HG03354 (cell line): ENCODE results near the gene FOXO6.
"Not testable (repeated sequence)": the region's sequence is repeated elsewhere in the genome, so short reads cannot be mapped to it uniquely, and the experiment has no call there.

Source experiments
- ATAC-seq: cut with Tn5 transposase; IDR thresholded peaks from one replicate; pipeline ENCODE4 v1.9.1; 2021; ENCODE audit warnings: mild to moderate bottlenecking; ENCODE audit not compliant: unreplicated experiment, poor library complexity, severe bottlenecking

Gene FOXO6

DNA sequence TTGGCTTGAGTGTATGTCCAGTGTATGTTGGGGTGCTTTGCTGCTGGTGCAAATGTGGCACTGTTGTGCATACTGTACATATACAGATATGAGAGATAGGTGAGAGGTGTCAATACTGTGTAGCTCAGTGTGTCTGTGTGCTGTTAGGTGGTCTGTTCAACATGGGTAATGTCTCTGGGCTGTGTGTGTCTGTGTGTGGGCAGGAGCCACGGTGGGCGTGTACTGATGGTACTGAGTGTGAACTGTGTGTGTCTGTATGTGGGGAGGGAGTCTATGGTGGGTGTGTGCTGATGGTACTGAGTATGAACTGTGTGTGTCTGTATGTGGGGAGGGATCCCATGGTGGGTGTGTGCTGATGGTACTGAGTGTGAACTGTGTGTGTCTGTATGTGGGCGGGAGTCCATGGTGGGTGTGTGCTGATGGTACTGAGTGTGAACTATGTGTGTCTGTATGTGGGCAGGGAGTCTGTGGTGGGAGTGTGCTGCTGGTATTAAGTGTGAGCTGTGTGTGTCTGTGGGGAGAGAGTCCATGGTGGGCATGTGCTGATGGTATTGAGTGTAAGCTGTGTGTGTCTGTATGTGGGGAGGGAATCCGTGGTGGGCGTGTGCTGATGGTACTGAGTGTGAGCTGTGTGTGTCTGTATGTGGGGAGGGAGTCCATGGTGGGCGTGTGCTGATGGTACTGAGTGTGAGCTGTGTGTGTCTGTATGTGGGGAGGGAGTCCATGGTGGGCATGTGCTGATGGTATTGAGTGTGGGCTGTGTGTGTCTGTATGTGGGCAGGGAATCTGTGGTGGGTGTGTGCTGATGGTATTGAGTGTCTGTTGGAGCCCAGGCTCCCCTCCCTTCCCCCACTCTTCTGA lies 32.2 kb upstream of the FOXO6 start:
- no peak for ATAC-seq

DNA sequence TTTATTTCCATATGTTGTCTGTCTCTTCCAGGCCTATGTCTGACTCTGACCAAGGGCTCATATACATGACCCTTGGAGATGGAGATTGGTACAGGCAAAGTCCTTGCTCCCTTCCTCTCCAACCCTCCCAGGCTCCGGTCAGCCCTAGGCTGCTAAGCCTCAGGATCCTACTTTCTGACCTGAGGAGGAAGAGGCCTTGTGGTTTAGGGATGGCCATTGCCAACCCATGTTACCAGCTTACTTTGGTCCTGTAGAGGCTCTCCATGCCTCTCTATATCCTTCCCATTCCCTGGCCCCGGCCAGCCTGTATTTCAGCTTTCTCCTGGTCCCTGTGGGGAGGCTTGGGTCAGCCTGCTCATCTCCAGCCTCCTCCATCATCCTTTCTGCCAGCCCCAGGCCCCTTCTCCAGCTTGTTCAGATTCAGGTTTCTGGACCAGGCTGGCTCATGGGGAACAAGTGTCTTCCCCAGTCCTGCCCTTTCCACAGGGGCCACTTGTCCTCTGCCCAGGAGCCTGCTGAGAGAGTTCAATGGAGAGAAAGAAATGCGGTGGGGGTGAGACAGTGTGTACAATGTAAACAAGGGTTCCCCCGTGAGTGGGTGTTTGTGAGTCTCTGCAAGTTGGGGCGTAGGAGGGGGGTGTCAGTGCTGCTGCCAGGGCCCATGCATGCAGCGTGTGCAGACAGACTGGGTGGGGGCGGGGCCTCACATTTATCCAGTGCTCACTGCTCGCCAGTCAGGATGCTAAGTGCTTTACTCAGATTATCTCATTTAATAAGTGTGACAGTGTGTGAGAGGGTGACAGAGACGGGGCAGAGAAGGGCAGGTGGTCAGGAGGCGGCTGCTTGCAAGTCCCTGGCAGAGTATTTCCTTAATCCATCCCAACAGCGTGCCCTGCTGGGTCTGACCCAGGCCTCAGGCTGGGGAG lies 31.3 kb upstream of the FOXO6 start:
- no peak for ATAC-seq

DNA sequence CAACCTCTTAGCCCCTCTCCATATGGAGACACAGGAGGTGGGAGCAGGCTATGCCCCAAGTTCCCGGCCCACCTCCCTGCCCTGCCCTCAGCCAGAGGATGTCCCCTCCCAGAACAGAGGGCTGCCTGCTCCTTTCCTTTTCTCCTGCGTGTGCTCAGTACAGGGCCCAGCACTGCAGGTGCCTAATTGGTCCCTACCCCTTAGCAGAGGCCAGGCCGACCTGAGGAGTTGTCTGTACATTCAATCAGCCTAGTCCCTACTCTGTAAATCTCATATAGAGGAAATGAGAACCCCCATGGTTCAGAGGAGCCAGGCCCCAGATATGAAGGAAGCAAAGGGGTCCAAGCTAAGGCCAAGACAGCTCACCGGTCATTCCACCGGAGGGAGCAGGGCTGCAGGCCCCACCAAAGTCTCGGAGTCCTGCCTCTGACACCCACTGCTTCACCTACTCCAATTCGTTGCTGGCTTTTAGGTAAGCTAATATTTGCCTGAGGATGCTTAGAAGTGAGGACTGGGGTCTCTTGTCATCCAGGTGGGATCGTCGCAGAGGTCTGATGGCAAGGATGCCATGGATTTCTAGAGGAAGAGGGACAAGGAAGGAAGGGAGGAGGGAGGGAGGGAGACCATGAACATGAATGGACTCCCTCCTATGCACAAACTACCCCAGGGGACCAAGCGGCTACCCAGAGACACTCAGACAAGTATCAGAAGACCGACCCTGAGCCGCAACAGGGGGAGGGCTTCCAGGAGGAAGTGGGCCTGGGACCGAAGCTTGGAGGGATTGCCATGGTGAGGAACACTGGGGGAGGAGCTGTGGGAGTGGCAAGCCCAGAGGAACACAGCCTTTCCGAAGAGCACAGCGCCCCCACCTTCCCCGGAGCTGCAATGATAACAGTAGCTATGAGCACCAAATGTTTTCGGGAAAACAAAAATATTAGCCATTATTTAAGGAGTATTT lies 30.4 kb upstream of the FOXO6 start:
- no peak for ATAC-seq

DNA sequence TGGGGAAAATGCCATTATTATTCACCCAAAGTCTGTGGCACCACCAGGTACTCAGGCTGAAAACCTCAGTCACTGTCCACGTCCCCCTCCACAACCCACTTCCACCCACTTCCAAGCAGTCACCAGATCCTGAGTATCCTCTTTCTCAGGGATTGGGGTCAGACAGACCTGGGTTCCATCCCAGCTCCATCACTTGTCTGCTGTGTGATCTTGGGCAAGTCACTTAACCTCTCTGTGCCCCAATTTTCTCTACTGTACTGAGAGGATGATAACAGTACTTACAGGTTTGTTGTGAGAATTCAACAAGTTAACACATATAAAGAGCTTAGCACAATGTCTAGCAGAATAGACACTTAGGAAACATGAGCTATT lies 29.7 kb upstream of the FOXO6 start:
- ATAC-seq: no peak

DNA sequence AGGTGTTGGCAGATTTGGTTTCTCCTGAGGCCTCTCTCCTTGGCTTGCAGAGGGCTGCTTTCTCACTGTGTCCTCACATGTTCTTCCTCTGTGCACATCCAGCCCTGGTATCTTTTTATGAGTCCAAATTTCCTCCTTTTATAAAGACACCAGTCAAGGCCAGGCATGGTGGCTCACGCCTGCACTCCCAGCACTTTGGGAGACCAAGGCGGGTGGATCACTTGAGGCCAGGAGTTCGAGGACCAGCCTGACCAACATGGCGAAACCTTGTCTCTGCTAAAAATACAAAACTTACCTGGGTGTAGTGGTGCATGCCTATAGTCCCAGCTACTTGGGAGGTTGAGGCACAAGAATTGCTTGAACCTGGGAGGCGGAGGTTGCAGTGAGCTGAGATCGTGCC lies 29.1 kb upstream of the FOXO6 start:
- not testable (repeated sequence) for ATAC-seq

DNA sequence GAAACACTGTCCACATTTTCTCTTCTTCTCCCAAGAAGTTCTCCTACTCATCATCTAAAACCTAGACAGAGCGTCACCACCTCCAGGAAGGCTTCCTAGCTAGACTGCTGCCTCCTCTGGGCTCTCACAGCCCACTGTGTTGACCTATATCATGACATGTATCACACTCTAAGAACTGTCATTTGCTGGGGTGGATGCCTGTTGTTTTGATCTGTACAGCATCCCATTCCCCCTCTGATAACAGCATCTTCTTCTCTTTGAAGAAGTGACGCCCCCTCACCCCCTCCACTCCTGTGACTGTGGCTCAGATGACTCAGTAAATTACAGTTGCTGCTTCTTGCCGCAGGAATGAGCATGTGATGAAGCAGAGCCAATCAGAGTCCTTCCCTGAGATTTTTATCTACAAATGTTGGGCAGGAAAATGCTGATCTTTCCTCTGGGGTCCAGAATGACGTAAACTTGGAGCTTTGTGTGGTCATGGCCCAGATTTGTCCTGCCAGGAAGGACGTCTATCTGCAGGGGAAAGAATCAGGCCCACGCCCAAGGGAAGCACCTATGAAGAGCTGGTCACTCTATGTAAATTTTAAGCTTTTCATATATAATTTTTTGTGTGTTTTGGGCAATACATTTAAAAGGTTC lies 28.0 kb upstream of the FOXO6 start:
- ATAC-seq: no peak

DNA sequence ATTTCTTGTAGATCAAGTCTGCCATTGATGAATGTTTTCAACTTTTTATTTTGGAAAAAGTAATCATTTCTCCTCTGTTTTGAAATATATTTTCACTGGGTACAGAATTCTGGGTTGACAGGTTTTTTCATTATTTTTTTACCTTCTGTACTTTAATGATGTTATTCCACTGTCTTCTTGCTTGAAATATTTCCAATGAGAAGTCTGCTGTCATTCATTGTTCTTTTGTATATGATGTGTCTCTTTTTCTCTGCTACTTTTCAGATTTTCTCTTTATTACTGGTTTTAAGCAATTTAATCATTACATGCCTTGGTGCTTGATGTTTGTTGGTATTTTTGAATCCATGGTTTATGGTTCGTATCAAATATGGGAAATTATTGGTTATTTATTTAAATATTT lies 22.4 kb upstream of the FOXO6 start:
- no peak for ATAC-seq

DNA sequence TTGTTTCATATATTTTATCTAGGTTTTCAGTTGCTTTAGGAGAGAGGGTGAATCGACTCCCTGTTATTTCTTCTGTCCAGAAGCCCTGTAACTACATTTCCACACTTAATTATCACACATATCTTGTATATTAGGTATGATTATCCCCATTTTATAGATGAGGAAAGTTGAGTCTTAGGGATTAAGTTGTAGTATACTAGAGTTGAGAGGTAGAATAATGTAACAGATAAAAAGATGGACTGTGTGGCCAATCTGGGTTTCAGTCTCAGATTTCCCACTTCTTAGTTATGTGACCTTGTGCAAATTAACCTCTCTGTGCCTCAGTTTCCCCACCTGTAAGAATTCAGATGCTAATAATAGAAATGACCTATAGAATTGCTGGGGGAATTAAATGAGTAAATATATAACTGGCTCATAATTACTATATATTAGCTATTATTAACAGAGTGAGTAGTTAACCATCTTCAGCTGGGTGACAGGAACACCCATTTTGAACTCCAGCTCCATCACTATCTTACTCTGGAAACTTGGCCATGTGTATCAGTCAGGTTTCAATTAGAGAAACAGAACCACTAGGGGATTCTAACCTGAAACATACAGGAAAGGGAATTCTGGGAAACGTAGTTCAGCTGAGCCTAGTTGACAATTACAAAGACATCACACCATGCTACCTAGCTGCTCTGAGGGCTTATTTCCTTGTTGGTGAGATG lies 20.4 kb upstream of the FOXO6 start:
- no peak for ATAC-seq

DNA sequence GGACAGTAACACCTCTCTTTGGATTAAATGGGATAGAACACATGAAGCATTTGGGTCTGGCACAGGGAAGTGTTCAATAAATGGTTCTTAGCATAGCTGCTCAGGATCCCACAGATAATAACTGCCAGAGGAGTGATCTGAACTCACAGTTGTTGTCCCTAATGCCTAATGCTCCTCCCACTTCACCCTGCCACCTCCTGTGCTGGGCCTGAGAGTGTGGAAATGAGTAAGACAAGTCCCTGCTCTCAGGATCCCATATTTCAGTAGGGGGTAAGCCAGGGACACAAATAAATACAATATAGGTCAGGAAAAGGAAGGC lies 19.9 kb upstream of the FOXO6 start:
- no peak for ATAC-seq

DNA sequence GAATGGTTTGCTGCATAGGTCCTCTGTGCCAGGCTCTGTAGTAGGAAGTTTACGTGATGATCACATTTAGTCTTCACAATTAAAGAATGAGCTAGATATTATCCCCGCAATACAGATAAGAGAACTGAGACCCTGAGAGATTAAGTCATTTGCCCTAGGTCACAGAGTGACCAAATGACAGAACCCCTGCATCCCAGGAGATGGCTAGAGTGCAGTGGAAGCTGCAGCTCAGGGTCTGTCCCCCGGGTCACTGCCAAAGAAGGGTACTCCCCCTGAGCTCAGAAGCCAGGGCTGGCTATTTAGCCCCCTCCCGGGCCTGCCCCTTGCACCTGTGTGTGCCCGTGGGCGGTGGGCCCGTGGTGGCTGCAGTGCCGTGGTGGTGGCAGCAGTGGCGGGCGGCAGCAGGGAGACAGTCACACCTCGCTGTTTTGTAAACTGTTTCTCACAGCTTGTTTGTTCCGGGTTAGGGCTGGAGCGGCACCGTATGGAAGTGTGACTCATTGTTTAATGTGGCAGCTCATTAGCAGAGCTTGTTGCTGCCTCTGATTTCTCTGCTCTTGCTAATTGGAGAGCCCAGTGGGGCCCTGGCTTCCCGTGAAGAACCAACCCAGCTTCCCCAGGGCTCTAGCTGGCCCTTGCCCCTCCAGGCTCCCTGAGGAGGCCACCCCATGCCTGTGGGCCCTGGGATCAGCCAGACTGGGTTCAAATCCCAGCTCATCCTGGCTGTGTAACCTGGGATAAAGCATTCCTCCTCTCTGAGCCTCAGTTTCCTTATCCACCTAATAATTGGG lies 19.3 kb upstream of the FOXO6 start:
- ATAC-seq: no peak

DNA sequence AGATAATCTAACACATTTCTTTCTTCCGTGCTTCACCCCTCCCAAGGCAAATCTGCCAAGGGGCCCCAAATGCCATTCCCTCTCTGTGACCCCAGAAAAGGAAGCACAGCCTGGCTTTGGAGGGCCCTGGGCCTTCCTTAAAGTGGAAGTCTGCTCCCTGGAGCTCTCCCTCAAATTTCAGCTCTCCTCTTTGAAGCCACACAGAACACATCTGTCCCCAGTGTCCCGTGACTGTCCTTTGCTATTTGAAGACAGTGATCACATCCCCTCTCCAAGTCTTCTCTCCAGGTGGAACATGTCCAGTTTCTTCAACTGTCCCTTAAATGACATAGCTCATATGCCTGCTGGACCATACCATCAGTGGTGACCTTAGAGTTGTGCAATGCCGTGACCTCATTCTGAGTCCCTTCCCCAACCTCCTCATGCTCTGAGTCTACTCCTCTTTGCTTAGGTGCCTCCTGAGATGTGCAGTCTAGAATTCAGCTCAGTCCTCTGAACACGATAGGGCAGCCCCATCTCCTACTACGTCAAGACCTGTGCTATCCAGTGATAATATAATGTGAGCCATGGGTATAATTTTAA lies 18.4 kb upstream of the FOXO6 start:
- ATAC-seq: no peak

DNA sequence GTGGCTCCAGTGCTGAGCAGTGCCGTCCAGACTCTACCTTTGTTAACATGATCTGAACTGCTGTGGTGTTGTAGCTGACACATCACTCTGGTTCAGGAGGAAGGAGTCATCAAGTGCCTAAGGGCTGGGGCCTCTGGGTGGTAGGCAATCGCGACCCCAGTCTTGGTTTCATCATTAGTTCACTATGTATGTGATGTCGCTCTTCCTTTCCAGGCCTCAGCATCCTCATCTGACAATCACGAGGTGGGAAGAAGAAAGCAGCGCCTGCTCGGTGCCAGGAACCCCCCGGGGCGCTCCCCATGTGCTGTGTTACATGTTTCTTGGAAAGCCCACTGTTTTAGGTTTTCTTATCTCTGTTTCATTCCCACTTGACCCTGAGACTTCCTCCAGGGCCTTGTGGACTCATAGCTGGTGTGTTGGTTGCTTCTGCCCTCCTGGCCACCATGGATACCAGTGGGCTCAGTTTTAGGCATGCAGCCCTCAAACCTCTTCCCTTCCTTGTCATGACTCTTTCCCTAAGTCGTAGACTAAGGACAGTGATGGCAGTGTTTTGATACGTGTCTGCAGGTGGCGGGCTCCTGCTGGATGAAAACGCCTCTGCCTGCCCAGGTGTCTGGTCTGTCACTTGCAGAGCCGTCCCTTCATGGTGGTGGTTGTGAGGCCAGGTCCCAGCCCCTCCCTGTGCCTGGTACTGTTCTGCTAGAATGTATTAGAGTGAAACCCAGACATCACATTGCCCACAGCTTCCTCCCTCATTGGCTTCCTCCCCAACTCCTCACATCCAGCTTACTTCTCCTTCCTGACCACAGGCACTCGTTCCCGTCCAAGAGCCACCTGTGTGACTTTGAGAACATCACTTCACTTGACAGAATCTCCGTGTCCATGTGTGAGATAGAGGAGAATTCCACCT lies 17.2 kb upstream of the FOXO6 start:
- no peak for ATAC-seq

DNA sequence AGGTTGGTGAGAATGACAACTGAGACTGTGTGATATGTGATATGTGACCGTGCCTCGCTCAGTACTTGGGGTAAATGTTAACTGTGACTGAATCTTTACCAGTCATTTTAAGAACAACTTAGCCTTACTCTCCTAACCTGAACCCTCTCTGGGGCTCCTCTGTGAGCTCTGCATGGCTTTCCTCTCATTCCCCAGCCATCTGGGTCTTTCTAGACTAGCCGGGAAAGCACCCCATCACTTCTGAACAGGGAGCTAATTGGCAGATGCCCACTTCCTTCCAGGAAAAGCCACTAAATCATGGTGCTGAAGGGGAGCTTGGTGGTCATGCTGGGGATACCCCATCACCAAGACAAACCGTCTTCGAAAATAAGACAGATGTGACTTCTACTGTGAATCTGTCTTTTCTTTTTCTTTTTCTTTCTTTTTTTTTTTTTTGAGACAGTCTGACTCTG lies 16.5 kb upstream of the FOXO6 start:
- no peak for ATAC-seq

DNA sequence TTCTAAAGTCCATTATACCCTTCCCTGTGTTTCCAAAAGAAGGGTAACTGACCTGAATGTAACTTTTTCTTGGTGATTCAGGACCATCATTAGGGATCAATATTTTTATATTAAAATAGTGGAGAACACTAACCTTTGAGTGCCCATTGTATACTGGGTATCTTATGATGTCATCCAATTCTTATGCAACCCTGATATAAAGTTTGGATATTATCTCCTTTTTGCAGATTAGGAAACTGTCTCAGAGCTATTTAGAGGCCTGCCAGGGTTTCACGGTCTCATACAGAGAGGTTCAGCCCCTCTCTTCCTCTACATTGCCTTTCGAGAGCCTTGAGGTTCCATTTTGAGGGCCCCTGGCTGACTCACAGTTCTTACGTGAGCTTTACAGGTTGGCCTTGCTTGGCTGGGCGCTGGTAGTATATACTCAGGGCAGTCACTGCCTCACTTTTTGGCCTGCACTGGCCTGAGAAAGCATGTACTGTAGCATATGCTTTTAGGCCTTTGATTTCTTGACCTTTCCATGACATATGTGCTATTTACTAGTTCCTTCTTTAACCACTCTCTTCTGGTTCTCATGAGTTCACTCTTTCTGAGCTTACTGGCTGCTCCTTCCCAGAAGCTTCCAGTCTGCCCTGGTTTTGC lies 15.7 kb upstream of the FOXO6 start:
- no peak for ATAC-seq

DNA sequence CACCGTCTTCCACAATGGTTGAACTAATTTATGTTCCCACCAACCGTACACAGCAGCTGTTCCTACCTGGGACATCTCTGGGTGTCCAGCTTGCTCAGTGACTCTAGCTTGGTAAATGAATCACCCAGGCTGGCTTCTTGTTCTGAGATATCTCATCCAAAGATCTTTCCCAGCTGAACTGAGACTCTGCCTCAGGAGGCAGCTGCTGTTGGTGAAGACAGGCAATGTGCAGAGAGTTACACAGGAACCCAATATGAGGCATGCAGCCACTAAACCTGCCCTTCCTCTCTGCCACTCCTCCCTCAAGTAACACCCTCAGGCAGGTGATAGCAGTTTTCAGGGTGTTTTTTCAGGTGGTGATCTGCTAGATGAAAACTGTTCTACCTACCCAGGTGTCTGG lies 14.0 kb upstream of the FOXO6 start:
- no peak for ATAC-seq

DNA sequence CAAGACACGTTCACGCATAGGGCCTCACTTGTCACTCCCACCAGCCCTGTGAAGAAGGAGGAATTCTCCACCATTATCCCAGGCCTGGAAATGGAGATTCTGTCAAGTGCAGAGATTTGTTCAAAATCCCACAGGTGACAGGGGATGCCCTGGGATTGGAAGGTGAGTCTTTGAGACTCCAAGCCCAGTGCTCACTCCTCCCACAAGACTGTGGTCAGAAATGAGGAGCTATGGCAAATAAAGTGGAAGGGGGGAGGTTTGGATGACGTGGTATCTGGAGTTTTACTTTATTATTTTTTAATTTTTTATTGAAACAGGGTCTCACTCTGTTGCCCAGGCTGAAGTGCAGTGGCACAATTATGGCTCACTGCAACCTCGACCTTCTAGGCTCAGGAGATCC lies 12.8 kb upstream of the FOXO6 start:
- no peak for ATAC-seq
